NCI-H524 treated with DMSO at 0.1 percent for 48 hours (cell line): Measurements from ENCODE around the gene CD79B.

Experiments
- DNase-seq: peaks from one replicate; lab custom pipeline; 2025; lab: John Stamatoyannopoulos, UW

The CD79B gene

DNA sequence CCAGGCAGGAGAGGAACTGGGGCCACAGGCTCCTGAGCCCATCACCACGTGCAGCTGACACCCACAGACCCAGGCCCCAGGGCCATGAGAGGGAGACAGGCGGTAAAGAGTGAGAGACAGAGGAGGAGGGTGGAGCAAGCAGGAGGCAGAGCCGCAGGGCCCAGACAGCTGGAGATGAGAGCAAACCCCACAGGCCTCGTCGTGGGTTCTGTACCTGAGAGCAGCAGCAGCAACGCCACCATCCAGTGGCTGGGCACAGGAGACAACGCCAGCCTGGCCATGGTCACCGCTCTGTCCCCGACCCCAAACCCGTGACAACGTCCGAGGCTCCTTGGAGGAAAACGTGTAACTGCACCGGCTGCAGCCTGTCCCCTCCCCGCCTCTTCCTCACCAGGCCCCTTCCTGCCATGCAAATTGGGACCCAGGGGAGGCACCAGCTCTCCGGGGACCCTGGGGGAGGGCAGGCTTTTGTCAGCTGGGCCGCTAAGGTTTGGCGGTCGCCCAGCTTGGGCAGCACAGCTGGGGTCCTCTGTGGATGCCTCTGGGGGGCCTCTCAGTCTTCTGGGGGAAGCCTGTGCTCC is at the start of gene CD79B:
Gene CD79B, minus strand, starts transcription at position 351 of the 581 bp plus-strand sequence. Its CDS starts 70 bp downstream, at position 281.
- DNase-seq, result no peak

DNA sequence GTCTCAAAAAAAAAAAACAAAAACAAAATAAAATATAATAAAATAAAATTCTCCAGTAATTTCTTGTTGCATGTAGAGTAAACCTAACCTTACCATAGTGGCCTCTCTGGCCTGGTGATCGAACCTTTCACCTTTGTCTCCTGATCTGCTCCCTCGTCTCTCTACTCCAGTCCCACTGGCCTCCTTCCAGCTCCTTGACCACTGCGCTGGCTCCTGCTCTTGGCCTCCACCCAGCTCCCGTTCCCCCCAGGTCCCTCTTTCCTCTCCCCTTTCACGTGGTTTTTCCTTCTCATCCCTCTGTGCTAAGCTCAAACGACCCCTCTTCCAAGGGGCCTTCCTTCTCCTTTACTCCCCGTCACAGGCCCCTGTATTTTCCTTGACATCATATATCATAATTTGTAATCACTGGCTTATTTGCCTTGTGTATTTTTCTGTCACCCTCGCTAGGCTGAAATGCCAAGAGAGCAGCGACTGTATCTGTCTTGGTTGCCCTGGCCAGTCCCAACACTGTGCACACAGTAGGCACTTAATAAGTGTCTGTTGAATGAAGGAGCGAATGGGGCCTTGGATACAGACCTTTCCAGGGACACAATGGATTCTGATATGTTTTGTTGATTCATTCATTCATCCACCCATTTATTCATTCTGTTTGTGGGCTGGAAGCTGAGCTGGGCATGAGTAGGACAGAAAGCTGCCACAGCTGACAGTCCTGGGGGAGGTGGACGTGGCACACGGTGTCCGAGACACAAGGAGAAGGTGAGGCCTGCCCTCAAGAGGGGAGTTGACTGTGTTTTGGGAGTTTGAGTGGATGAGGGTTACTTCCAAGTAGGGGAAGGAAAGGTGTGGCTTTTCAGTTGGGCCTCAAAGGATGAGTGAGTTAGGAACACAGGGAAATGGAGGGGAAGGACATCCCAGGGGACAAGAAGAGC is 46.4 kb upstream of the CD79B start:
- no peak for DNase-seq

DNA sequence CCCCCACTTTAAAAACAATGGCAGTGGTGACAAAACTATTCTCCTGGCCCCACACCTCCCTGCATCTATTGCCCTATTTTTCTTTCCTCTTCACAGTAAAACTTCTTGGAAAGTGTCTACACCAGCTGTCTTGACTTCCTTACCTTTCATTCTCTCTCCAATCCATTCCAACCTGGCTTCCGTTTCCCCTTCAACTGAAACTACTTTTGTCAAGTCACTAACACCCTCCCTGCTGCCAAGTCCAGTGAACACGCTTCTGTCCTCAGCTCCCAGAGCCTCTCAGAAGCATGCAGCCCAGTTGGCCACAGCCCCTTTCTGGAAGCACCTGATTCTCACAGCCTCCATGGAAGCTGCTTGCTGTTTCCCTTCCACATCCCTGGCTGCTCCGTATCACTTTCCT is 44.6 kb upstream of the CD79B start:
- DNase-seq, result no peak

DNA sequence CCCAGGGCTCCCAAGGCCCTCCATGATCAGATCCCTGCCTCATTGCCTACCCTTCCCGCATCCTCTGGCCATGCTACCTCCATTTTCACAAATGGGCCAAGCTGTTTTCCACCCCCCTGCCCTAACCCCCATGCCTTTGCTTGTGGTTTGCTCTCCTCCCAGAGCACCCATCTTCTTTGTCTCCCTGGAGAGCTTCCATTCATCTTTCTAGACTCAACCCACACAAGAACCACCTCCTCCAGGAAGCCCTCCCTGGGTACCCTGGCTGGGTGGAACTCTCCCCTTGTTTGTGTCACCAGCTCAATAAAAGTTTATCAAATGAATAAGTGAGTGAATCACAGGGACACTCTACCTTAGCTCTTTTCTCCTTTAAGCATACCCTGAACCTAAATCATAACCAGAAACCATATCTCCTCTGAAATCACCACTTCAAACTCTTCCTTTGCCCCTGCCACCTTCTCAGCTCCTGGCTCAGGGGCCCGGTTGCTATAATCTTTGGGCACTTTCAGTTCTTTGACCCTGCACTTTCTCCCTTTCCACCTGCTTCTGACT is 43.5 kb upstream of the CD79B start:
- no peak for DNase-seq

DNA sequence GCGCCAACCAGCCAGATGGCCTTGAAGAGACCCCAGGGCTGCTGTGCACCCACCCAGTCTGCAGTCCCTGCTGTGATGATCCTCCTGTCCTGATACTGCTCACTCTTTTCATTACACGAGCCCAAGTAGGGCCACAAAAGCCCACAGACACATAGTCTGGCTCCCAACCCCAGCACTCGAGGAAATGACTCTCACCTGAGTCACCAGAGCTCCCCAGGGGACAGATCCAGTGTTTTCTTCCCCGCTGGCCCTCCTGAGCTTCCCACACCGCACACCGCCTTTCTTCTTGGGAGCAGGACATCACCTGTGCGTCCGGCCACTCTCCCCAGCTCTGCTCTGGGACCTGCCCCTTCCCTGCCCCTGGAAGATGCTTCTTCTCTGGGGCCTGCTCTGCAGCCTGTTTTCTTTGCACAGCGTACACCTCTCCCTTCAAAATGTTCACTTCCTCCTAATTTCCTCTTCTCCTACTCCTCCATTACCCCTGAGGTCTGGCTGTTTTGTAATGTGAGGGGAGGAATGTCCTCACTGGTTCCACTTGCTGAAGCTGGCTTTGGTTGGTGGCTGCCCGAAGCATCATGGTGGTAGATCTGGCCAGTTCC is 42.6 kb upstream of the CD79B start:
- no peak for DNase-seq

DNA sequence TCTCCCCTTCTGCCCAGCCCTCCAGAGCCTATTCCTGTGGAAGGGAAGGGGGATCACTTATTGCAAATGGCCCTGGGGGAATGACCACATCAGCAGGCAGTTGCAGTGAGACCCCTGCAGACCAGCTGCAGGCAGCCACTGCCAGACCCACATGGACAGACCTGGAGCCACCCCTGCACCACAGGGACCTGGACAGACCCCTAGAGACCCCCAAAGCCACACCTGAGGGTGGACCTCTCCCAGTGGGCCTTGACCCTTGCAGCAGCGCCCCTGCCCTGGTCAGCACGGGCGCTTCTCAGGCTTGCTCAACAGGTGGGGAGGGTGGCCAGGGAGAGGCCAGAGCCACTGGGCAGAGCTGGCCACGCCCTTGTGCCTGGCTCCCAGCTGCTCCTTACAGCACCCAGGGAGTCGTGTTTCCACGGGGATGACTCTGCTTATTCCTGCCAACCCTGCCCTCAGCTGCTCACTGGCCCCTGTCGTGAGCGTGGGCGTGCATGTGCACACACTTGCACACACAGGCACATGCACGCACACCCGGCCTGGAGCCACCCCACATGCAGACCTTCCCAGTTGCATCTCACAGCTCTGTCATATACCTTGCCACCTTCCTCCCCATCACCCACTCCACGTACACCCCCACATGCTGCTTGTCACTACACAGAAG is 41.9 kb upstream of the CD79B start:
- DNase-seq, result no peak

DNA sequence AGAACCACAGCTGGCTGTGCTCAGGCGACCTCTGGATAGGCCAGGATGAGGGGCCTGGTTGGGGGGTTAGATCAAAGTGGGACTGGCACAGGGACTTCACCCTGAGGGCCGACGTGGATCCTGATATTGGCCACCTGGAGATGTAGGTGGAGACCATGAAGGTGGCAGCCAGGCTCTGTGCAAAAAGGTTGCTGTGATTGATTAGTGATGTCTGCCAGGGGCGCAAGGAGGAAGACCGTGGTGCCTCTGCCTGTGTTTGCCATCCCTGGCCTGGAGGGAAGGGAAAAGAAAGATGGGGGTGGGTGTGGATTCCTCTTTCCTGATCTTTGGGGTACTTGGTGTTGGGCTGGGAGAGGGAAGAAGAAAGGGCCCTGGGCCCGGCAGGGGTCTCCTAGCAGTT is 41.1 kb upstream of the CD79B start:
- DNase-seq, result no peak

DNA sequence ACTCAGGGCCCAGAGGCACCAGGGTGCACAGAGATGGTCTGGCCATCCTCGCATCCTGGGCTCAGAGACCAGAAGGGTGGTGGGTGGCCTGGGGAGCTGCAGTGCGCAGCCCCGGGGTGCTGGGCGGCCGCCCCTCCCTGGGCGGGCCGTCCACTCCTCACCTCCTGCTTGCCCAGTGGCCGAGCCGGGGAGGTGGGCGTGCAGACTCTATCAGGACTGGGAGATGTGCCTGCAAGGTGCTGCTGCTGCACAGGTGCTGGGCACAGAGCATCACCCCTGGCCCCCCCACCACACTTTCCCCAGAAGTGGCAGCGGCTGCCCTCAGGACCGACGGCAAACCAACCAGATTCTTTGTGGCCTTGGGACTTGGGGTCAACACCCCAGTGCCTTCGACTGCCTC is 40.7 kb upstream of the CD79B start, which contains the start of gene SCN4A:
Gene SCN4A, minus strand, starts transcription at position 123 of the 400 bp plus-strand sequence. Its CDS starts 77 bp downstream, at position 46.
- DNase-seq, result no peak

DNA sequence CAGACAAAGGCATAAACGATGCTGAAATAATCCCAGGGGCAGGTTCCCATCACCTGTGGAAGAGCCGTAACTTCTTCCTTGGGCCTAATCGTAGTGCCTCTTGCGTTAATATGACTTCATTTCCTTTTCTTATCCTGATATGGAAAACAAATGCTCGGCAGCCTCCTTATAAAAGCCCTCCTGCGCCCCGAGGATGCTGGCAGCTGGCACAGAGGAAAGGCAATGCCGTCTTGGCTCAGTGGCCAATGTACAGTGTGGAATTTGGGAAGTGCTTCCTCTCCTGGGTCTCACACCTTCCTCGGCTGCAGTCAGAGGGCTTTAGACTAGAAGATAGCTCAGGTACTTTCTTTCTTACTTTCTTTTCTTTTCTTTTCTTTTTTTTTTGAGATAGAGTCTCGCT is 37.1 kb upstream of the CD79B start:
- DNase-seq, result no peak

DNA sequence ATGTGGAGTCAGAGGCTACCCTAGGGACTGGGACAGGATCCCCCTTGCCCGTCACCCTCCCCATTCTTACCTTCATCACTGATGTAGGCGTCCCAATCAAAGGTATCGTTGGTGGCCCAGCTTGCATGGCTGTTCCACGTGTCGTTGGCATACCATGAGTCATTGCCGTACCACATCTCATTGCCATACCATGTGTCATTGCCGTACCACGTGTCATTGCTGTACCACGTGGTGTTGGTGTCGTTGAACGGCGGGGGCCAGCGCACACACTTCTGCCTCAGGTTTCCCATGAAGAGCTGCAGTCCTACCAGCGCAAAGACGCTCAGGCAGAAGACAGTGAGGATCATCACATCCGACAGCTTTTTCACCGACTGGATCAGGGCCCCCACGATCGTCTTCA is 35.8 kb upstream of the CD79B start:
- DNase-seq, result no peak

DNA sequence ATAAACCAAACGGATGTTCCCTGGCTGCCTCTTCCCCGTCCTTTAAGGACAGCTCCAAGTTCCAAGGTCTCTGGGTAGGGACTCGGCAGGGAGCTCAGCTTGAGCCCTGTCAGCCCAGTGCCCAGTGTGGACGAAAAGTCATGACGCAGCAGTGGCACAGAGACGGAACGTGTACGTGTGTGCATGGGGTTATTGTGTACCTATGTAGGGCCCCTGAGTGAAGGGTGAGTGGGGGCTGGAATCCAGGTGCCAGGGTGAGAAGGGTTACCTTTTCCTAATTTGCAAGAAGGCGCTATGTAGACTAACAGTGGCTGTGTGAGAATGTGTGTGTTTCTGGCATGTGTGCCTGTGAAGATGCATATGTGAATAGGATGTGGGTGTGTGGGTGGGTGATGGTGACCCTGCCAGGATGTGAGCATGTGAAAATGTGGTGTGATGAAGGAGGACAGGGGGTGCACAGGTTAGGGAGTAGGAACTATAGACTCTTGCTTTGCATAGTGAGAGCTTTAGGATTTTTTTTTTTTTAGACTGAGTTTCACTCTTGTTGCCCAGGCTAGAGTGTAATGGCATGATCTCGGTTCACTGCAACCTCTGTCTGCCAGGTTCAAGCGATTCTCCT is 34.6 kb upstream of the CD79B start:
- no peak for DNase-seq

DNA sequence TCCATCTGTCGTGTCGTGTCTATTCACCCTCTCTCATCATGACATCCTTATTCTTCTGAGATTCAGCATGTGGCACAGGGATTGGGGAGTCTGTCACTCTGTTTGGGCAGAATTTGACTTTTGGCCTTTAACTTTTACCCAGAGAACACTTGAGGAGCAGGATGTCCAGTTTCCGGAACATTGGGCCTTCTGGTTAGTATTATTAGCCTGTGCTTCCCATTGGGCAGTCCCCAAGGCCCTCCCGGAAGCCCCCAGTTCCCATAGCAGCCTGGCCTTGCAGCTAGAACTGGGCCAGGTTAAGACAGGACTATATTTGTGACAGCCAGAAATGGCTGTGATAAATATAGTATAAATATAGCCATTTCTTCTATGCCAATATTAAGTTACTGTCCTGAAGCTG is 31.0 kb upstream of the CD79B start:
- no peak for DNase-seq

DNA sequence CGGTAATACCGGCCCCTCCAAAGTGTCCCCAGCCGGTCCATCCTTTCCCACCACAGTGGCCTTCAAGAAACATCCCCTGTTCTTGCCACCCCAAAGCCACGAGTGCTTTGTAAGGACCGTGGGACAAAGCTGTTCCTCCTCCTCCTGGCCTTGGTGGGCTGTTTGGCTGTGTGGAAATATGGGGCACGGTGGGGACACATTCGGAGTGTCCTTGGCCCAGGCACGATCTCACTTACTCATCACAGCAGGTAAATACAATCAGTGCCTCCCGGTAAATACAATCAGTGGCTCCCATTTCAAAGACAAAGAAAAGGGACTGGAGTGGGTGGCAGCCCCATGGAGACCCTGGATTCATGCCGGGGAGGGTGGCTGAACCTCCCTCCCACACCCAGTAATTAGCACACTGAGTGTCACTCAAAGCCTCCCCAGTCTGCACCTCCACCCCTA is 30.2 kb upstream of the CD79B start:
- no peak for DNase-seq

DNA sequence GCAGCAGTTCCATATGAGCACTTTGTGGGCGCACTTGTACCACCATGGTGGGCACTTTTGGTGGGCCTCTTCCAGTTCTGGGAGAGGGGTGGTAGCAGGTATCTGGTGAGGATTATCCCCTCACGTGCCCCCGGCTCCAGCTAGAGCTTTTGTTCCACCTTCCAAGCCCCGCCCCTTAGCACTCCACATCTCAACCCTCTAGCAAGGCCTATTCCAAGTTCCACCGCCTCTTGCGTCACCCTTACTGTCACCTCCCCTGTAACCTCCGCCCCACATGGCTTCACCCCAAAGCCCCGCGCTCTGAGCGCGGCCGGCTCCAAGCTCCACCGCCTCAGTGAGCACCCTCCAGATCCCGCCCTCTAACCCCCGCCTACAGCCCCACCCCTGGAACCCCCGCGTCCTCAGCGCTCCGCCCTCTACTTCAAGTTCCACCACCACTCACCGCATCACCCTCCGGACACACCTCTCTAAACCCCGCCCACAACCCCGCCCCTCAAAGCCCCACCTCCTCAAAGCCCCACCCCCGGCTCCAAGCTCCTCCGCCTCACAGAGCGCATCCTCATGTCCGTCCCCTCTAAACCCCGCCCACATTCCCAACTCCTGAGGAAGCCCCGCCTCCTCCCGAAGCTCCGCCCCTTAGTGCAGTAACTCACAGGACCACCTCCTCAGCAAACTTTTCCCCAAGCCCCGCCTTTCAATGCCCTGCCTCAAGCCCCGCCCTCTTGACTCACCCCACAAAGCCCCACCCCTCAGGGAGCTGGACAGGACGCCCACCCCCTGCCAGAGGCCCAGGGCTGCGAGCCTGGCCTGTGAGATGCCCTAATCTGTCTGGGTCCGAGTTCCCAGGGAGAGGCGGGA is 29.5 kb upstream of the CD79B start:
- DNase-seq, result no peak

DNA sequence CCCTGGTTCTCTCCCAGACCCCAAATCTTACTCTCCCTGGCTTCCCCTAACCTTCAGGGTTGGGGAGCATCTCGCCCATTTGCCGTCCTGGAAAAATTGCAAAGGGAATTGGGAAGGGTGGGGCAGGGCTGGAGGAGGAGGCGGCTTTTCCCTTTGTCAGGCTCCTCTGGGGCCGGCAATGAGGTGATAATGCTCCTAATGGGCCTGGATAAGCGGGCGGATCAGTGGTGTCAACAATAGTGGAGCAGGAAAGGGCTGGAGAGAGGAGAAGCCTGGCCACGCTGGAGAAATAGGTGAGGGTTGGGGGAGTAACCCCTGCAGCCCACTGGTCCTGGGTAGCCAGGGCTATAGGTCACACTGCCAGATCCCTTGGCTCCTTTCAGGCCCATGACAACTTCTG is 28.3 kb upstream of the CD79B start:
- no peak for DNase-seq

DNA sequence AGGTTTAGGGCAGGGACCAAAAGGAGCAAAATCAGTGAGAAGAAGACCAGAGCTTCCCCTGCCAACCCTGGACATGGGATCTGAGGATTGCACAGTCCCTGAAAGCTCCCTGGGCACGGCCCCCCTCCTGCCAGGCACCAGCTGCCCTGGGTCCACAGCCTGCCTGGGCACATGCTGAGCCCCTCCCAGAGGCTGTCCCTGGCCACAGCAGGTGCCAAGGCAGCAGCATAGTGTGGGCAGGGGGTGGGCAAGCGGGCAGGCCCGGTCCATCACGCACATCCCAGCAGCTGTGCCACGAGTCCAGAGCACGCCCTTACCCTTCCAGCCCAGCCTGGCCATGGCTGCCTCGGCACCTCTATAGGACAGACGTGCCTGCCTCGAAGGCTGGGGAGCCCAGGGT is 27.9 kb upstream of the CD79B start:
- DNase-seq, result no peak

DNA sequence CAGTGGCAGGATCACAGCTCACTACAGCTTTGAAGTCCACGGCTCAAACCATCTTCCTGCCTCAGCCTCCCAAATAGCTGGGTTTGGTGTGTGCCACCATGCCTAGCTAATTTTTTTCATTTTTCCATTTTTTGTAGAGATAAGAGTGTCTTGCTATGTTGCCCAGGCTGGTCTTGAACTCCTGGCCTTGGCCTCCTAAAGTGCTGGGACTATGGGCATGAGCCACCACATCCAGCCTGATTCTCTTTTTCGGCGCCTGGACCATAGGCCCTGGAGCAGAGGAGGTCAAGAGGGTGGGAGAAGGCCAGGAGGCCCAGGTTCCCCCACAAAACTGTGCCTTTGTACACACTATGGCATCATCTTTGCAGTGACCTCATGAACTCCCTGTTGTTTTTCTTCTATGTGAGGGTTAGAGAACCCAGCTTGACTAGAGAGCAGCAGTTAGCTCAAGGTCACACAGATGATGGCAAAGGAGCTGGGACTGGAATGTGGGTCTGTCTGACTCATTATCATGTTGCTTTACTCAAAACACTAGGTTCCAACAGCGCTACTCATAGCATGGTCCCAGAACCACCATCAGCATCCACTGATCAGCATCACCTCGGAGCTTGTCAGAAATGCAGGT is 24.3 kb upstream of the CD79B start:
- no peak for DNase-seq

DNA sequence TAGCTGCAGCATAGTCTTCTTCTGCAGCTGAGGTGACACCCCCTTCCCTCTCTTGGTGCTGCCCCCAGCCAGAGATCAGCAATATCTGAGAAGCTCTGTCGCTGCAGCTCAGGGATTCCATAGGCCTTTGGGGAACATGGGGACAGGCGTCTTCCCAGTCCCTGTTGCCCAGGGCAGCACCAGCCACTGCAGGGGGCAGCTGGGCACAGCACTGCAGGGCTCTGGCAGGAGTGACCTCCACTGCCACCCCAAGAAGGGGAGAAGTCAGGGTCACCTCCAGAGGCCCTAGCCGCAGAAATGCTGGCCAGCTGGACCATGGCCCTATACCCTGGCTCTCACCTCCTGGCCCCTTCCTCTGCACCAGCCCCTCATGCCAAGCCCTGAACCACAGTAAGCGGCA is 23.7 kb upstream of the CD79B start:
- DNase-seq, result no peak

DNA sequence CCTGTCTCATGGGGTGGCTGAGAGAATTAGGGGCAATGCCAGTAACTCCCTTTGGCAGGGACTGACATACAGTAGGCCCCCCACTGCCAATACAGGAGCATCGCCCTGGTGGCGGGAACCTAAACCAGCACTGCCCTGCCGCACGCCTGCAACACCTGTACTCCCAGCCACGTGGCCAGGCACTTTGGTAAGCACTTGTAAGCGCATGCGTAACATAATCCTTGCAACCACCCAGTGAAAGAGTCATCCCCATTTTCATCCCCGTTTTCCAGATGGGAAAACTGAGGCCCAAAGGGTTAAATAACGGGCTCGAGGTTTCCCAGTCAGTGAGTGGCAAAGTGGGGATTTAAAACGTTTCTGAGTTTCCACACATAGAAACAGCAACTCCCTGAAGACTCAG is 23.1 kb upstream of the CD79B start:
- DNase-seq, result no peak

DNA sequence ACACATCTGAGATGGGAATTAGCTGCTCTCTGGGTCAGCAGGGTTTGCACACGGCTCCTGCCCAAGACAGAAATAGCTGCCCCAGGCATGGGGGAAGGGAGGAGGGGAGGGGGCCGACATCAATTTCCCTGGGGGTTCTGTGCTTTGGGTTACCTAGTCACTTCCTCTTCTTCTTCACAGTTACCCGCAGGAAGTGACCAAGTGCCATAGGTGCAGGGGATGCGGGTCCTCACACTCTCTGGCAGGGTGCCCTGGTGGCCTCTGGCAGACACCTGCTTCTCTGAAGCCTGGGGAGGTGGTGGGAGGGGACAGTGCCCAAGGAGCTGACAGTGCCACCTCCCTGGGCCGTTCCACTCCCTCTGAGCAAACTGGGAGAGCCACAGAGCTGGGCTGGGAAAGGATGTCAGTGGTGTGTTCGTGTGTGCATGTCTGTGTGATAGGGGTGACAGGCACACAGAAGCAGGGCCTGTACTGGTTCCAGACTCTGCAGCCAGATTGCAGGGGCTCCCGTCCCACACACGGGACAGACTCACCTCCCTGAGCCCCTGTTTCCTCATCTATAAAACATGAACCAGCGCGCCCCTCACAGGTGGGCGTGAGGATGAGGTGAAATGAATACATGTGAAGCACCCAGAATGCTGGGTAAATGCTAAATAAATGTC is 22.4 kb upstream of the CD79B start:
- DNase-seq, result no peak
